HG03432 (cell line): ENCODE results near the gene SCAPER.
"Not testable (repeated sequence)": the region's sequence is repeated elsewhere in the genome, so short reads cannot be mapped to it uniquely, and the experiment has no call there.

Source experiments
- ATAC-seq: cut with Tn5 transposase; IDR thresholded peaks from one replicate; pipeline ENCODE4 v1.9.1; 2021; ENCODE audit warnings: mild to moderate bottlenecking, moderate library complexity; ENCODE audit not compliant: unreplicated experiment

SCAPER gene

DNA sequence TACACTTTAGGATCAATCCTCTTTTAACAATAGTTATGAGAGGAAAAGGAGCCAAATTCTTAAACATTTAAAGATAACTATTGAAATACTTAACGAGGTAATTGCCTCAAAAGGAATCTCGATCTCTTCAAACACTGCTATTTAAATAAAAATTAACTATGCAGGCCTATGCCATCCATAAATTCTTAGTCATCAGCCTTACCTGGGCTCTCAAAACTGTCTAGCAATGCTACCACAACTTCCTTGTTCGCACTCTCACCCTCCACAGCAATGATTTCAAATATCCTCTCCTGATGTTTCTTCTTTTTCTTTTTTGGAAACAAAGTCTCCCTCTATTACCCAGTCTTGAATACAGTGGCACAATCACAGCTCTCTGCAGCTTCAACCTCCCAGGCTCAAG, 606.2 kb downstream of the SCAPER start:
- no peak for ATAC-seq

- not testable (repeated sequence) for ATAC-seq
Measured at GRCh38 chr15:76297951-76298350, 607.2 kb downstream of the SCAPER start.
